CD4-positive, alpha-beta T cell (primary cell): ENCODE data around the gene SLC16A1. TPM values are rescaled to one million over a fixed set of nuclear protein-coding genes. Genes with fewer than 3 reads are reported as not detected.

Source experiments
- ATAC-seq: fragments of 200-7000 bp; cut with Tn5 transposase; one replicate; pipeline ENCODE4 v1.10.0; 2022; ENCODE audit warnings: mild to moderate bottlenecking; ENCODE audit not compliant: poor library complexity
- CTCF ChIA-PET: fragments of 350-600 bp; sonication (Branson Sonifier 250); formaldehyde crosslinking; loops from one replicate; lab custom pipeline; 2021; ENCODE audit warnings: antibody characterized with exemption, inconsistent platforms; lab: Charles Lee
- POLR2A ChIA-PET: fragments of 350-600 bp; sonication (Branson Sonifier 250); formaldehyde crosslinking; loops from one replicate; lab custom pipeline; 2021; ENCODE audit warnings: antibody characterized with exemption, inconsistent platforms; lab: Charles Lee
- DNase-seq, 14 experiments: peaks; one replicate each; pipeline ENCODE4 v3.0.0-alpha.2; 2013 to 2020; ENCODE audit warnings: mixed read lengths in 2 of 14
- H3K27ac ChIP-seq, 2 donors: one replicate each; pipeline versions ENCODE4 v1.5.1 to v1.7.0; 2013; ENCODE audit warnings: low read length in 2 of 2, low read depth in 1 of 2, mild to moderate bottlenecking in 1 of 2
- H3K27me3 ChIP-seq, 2 experiments: 1 replicate in 1 of 2; 2 replicates in 1 of 2; pipeline versions ENCODE4 v1.6.1 to v1.7.0; 2013; ENCODE audit warnings: low read length in 2 of 2, control low read depth in 1 of 2, mild to moderate bottlenecking in 1 of 2, moderate library complexity in 1 of 2; ENCODE audit not compliant: insufficient read depth in 2 of 2, control insufficient read depth in 1 of 2
- H3K36me3 ChIP-seq: one replicate; pipeline ENCODE4 v1.6.1; 2013; ENCODE audit warnings: low read length, control low read depth; ENCODE audit not compliant: insufficient read depth
- H3K4me1 ChIP-seq: one replicate; pipeline ENCODE4 v1.6.1; 2013; ENCODE audit warnings: low read length, control low read depth; ENCODE audit not compliant: insufficient read depth
- H3K4me3 ChIP-seq: one replicate; pipeline ENCODE4 v1.5.1; 2013; ENCODE audit warnings: mild to moderate bottlenecking, low read length, moderate library complexity
- H3K9me3 ChIP-seq, 2 experiments: 1 replicate in 1 of 2; 2 replicates in 1 of 2; pipeline versions ENCODE4 v1.6.1 to v1.7.0; 2013; ENCODE audit warnings: low read length in 2 of 2, mild to moderate bottlenecking in 2 of 2, control low read depth in 1 of 2, moderate library complexity in 1 of 2; ENCODE audit not compliant: control insufficient read depth in 1 of 2, insufficient read depth in 1 of 2
- H3K27ac Mint-ChIP-seq: one replicate; pipeline ENCODE4 v1.8.0; 2020; ENCODE audit warnings: mixed read lengths
- H3K27me3 Mint-ChIP-seq: one replicate; pipeline ENCODE4 v1.8.0; 2021; ENCODE audit warnings: mixed read lengths
- H3K36me3 Mint-ChIP-seq: one replicate; pipeline ENCODE4 v1.8.0; 2021; ENCODE audit warnings: low read depth, mixed read lengths
- H3K4me1 Mint-ChIP-seq: one replicate; pipeline ENCODE4 v1.8.0; 2021; ENCODE audit warnings: low read depth, mixed read lengths
- H3K4me3 Mint-ChIP-seq: one replicate; pipeline ENCODE4 v1.8.0; 2020; ENCODE audit warnings: mild to moderate bottlenecking, mixed read lengths
- H3K9me3 Mint-ChIP-seq: one replicate; pipeline ENCODE4 v1.8.0; 2020; ENCODE audit warnings: mixed read lengths
- CTCF ChIP-seq: fragments of 200-600 bp; IDR thresholded peaks from one replicate; pipeline ENCODE4 v1.8.0; 2022; ENCODE audit warnings: antibody characterized with exemption, mild to moderate bottlenecking
- intact Hi-C, 2 experiments: fragments of 100-400 bp; cut with DNase I in 1 of 2; cut with micrococcal nuclease in 1 of 2; formaldehyde crosslinking; loops; one replicate each; pipeline versions ENCODE4 v1.15.1 to v1.9.0; 2023 to 2025; cut with DNase I, micrococcal nuclease
- total RNA-seq, 174 experiments: library from RNA in 2 of 174; stranded (reverse) in 2 of 174; gene quantifications; one replicate each; pipeline ENCODE4 v1.2.3 and lab custom pipeline; 2021 to 2026

The SLC16A1 gene
- total RNA-seq, 2 experiments from 2014 or later, result 22.9 to 26.6 TPM

DNA sequence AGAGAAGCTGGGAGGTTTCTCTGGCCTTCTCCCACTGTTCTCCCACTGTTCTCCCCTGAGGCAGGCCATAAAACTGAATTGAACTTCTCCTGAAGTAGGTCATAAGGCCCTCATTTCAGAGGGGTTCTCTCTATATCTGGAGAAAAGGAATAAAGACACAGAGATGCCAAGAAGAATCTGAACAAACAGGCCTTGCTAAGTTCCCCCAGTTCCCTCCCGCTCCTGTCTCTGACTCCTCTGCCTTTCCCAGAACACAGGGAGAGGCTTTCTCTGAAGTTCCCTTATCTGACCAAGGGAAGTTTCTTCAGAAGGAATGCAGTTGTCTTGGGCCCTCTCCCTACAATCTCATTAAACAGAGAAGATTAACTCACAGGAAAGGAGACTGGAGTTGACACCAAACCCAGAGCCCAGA lies 83.4 kb downstream of the SLC16A1 start:
- DNase-seq (no peak), ATAC-seq (no peak)
- Histone ChIP-seq H3K27ac (no peak overlapping the region), H3K4me1 (no peaks in the 10 kb centered on the region), H3K36me3 (no peaks in the 10 kb centered on the region), H3K27me3 (no peaks in the 10 kb centered on the region), H3K4me3 (no peak overlapping the region), H3K9me3 (no peaks in the 10 kb centered on the region)
- Mint-ChIP-seq H3K4me1 (no peaks in the 10 kb centered on the region), H3K27ac (no peak overlapping the region), H3K9me3 (no peaks in the 10 kb centered on the region), H3K36me3 (no peaks in the 10 kb centered on the region), H3K4me3 (no peak overlapping the region), H3K27me3 (peaks cover 3% of the 10 kb centered on the region)
- TF ChIP-seq CTCF, result no peak
- CTCF ChIA-PET, result no interaction called here
- intact Hi-C loops, result no loop called here
- POLR2A ChIA-PET, result no interaction called here

GRCh38 chr1:112870887-112871646 lies 84.9 kb downstream of the SLC16A1 start:
- no peaks in the 10 kb centered on the region for H3K27me3 Mint-ChIP-seq
- no peaks in the 10 kb centered on the region for H3K9me3 Mint-ChIP-seq
- ATAC-seq (no peak), DNase-seq (no peak)
- no peaks in the 10 kb centered on the region for H3K4me1 Mint-ChIP-seq
- no peaks in the 10 kb centered on the region for H3K36me3 Mint-ChIP-seq
- TF ChIP-seq CTCF, result no peak
- Histone ChIP-seq H3K36me3 (no peaks in the 10 kb centered on the region), H3K4me3 (no peak overlapping the region), H3K27me3 (no peaks in the 10 kb centered on the region), H3K9me3 (no peaks in the 10 kb centered on the region), H3K4me1 (no peaks in the 10 kb centered on the region), H3K27ac (no peak overlapping the region)
- CTCF ChIA-PET, result no interaction called here
- no peak overlapping the region for H3K4me3 Mint-ChIP-seq
- intact Hi-C loops, result no loop called here
- no peak overlapping the region for H3K27ac Mint-ChIP-seq
- POLR2A ChIA-PET, result interaction anchor here (0.5 kb wide), 1 partner anchor 86 kb away, joined by 3 read pairs; no protein-coding TSS in a partner anchor

- DNase-seq, result no peak
- no peak for TF ChIP-seq CTCF
- CTCF ChIA-PET, result no interaction called here
Observed at GRCh38 chr1:112869895-112870294, 86.1 kb downstream of the SLC16A1 start.

More at GRCh38 chr1:112869895-112870294, 86.1 kb downstream of the SLC16A1 start:
- H3K36me3 ChIP-seq, result no peaks in the 10 kb centered on the region
- POLR2A ChIA-PET, result no interaction called here
- H3K4me1 Mint-ChIP-seq, result no peaks in the 10 kb centered on the region
- no peak overlapping the region for H3K27ac Mint-ChIP-seq
- H3K27me3 Mint-ChIP-seq, result no peaks in the 10 kb centered on the region
- H3K4me1 ChIP-seq, result no peaks in the 10 kb centered on the region
- no peaks in the 10 kb centered on the region for H3K36me3 Mint-ChIP-seq
- no peaks in the 10 kb centered on the region for H3K9me3 ChIP-seq
- no peak overlapping the region for H3K4me3 ChIP-seq
- H3K4me3 Mint-ChIP-seq, result no peak overlapping the region
- no peak for ATAC-seq
- intact Hi-C loops, result no loop called here
- no peak overlapping the region for H3K27ac ChIP-seq
- H3K27me3 ChIP-seq, result no peaks in the 10 kb centered on the region
- H3K9me3 Mint-ChIP-seq, result no peaks in the 10 kb centered on the region
